ENCODE results near the gene ST6GALNAC3. TPM values are rescaled to one million over a fixed set of nuclear protein-coding genes. Genes with fewer than 3 reads are reported as not detected.
A peak's percentile ranks its signal among the peaks of the same experiment; 100 is the strongest.

ST6GALNAC3 gene
- total RNA-seq, 1 donor from 2014 or later: 3.9 TPM

GRCh38 chr1:76256289-76257223, 182.0 kb downstream of the ST6GALNAC3 start:
- ATAC-seq: no peak
- no peak for DNase-seq (ENCODE audit: missing footprints)
- intact Hi-C loops (cut with DNase I): no loop called here

GRCh38 chr1:76257823-76258222, 183.3 kb downstream of the ST6GALNAC3 start:
- intact Hi-C loops (cut with DNase I): no loop called here
- DNase-seq (ENCODE audit: missing footprints) (no peak), ATAC-seq (no peak)

- intact Hi-C loops (cut with DNase I): no loop called here
- ATAC-seq (no peak), DNase-seq (ENCODE audit: missing footprints) (no peak)
Measured at GRCh38 chr1:76259270-76259669, 184.7 kb downstream of the ST6GALNAC3 start.

GRCh38 chr1:76260279-76260678, 185.7 kb downstream of the ST6GALNAC3 start:
- no peak for ATAC-seq
- intact Hi-C loops (cut with DNase I): no loop called here
- DNase-seq (ENCODE audit: missing footprints): no peak

- ATAC-seq: no peak
- DNase-seq (ENCODE audit: missing footprints): no peak
- intact Hi-C loops (cut with DNase I): no loop called here
Measured at GRCh38 chr1:76262601-76263000, 188.1 kb downstream of the ST6GALNAC3 start.

- DNase-seq (ENCODE audit: missing footprints): no peak
- no peak for ATAC-seq
- intact Hi-C loops (cut with DNase I): no loop called here
Measured at GRCh38 chr1:76264642-76265041, 190.1 kb downstream of the ST6GALNAC3 start.

GRCh38 chr1:76266762-76267161, 192.2 kb downstream of the ST6GALNAC3 start:
- no peak for ATAC-seq
- intact Hi-C loops (cut with DNase I): no loop called here

GRCh38 chr1:76267631-76268030, 193.1 kb downstream of the ST6GALNAC3 start:
- DNase-seq (ENCODE audit: missing footprints): no peak
- no peak for ATAC-seq
- intact Hi-C loops (cut with DNase I): no loop called here

More at GRCh38 chr1:76266762-76267161, 192.2 kb downstream of the ST6GALNAC3 start:
- DNase-seq (ENCODE audit: missing footprints): no peak

GRCh38 chr1:76268341-76268740, 193.8 kb downstream of the ST6GALNAC3 start:
- ATAC-seq (no peak), DNase-seq (ENCODE audit: missing footprints) (no peak)
- intact Hi-C loops (cut with DNase I): no loop called here

GRCh38 chr1:76269155-76269554, 194.6 kb downstream of the ST6GALNAC3 start:
- DNase-seq (ENCODE audit: missing footprints): no peak
- intact Hi-C loops (cut with DNase I): no loop called here
- no peak for ATAC-seq

GRCh38 chr1:76274302-76274701, 199.8 kb downstream of the ST6GALNAC3 start:
- no peak for ATAC-seq
- intact Hi-C loops (cut with DNase I): no loop called here
- no peak for DNase-seq (ENCODE audit: missing footprints)

GRCh38 chr1:76274718-76275117, 200.2 kb downstream of the ST6GALNAC3 start:
- ATAC-seq: no peak
- no peak for DNase-seq (ENCODE audit: missing footprints)
- intact Hi-C loops (cut with DNase I): no loop called here

GRCh38 chr1:76278711-76279100, 204.2 kb downstream of the ST6GALNAC3 start:
- ATAC-seq (no peak), DNase-seq (ENCODE audit: missing footprints) (no peak)
- intact Hi-C loops (cut with DNase I): no loop called here

- no peak for ATAC-seq
- intact Hi-C loops (cut with DNase I): no loop called here
Measured at GRCh38 chr1:76279101-76279748, 204.7 kb downstream of the ST6GALNAC3 start.

GRCh38 chr1:76281306-76281705, 206.8 kb downstream of the ST6GALNAC3 start:
- no peak for DNase-seq (ENCODE audit: missing footprints)

More at GRCh38 chr1:76279101-76279748, 204.7 kb downstream of the ST6GALNAC3 start:
- DNase-seq (ENCODE audit: missing footprints): no peak

GRCh38 chr1:76284842-76285241, 210.3 kb downstream of the ST6GALNAC3 start:
- ATAC-seq (no peak), DNase-seq (ENCODE audit: missing footprints) (no peak)
- intact Hi-C loops (cut with DNase I): no loop called here

More at GRCh38 chr1:76281306-76281705, 206.8 kb downstream of the ST6GALNAC3 start:
- ATAC-seq: peak; percentile 48
- intact Hi-C loops (cut with DNase I): no loop called here

GRCh38 chr1:76285578-76286135, 211.1 kb downstream of the ST6GALNAC3 start:
- DNase-seq (ENCODE audit: missing footprints) (no peak), ATAC-seq (no peak)
- intact Hi-C loops (cut with DNase I): no loop called here

- intact Hi-C loops (cut with DNase I): no loop called here
- DNase-seq (ENCODE audit: missing footprints) (no peak), ATAC-seq (no peak)
Measured at GRCh38 chr1:76287917-76288316, 213.4 kb downstream of the ST6GALNAC3 start.

GRCh38 chr1:76288758-76289483, 214.4 kb downstream of the ST6GALNAC3 start:
- intact Hi-C loops (cut with DNase I): no loop called here
- DNase-seq (ENCODE audit: missing footprints) (no peak), ATAC-seq (no peak)
